ENCODE data around the gene IFT122. TPM values are rescaled to one million over a fixed set of nuclear protein-coding genes. Genes with fewer than 3 reads are reported as not detected.

IFT122 gene
- total and polyA plus RNA-seq, 2 experiments from 2014 or later, result 10.2 to 38.8 TPM

DNA sequence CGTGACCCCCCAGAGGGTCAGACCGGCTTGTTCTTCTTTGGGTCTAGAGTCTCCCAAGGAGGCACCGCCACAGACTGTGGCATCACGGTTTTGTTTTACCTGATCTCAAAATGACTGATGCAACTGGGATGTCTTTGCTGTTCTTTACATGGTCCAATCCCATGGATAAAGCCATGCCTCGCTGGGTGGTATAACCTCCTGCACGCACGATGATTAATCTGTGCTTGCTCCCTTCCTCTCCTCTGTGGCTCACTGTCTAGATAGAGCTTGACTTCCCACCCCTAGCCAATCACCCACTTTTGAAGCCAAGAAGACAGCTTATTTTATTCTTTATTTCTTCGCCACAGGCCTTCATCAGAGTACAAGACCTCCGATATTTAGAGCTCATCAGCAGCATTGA lies 51.8 kb downstream of the IFT122 start:
- peaks cover 28% of the 10 kb centered on the region for H3K4me1 Mint-ChIP-seq
- ATAC-seq, result no peak
- no peak overlapping the region for H3K4me3 Mint-ChIP-seq
- Histone ChIP-seq H3K4me2 (no peak overlapping the region), H3F3A (replicated peaks; ENCODE audit: low read depth) (no peaks in the 10 kb centered on the region), H3K9me2 (ENCODE audit: insufficient read depth) (no peaks in the 10 kb centered on the region), H3K27me3 (ENCODE audit: insufficient read depth) (no peaks in the 10 kb centered on the region), H2AFZ (no peak overlapping the region), H3K4me1 (ENCODE audit: insufficient read depth) (peaks cover 14% of the 10 kb centered on the region), H3K36me3 (ENCODE audit: insufficient read depth) (no peaks in the 10 kb centered on the region), H3K4me3 (no peak overlapping the region), H4K20me1 (replicated peaks; ENCODE audit: insufficient read depth) (no peaks in the 10 kb centered on the region), H3K27ac (ENCODE audit: low read depth) (no peak overlapping the region), H3K79me2 (replicated peaks; ENCODE audit: insufficient read depth) (no peaks in the 10 kb centered on the region)
- no peak overlapping the region; the same call in 1 of the 2 replicates for H3K27ac Mint-ChIP-seq
- no peak for DNase-seq (ENCODE audit: low spot score)
- peaks cover 15% of the 10 kb centered on the region for H3K27me3 Mint-ChIP-seq (ENCODE audit: insufficient read depth, low read depth, poor library complexity)
- peaks cover 8% of the 10 kb centered on the region for H3K36me3 Mint-ChIP-seq (ENCODE audit: low read depth)
- TF ChIP-seq NANOG (IDR thresholded peaks at IDR 0.05; ENCODE audit: borderline replicate concordance), result no peak
- no peak for TF ChIP-seq CREB1 (CRISPR knock-in tag; IDR thresholded peaks at IDR 0.05; ENCODE audit: low read depth)
- TF ChIP-seq CTCF (conservative IDR thresholded peaks at IDR 0.05; ENCODE audit: low read depth in 2 of 2), result no peak
- TF ChIP-seq JUNB (IDR thresholded peaks at IDR 0.05; ENCODE audit: unreplicated experiment), result no peak
- TF ChIP-seq POLR2AphosphoS5 (IDR thresholded peaks at IDR 0.05; ENCODE audit: low read depth), result no peak
- TF ChIP-seq EZH2 (IDR thresholded peaks at IDR 0.05; ENCODE audit: low read depth, unreplicated experiment), result no peak
- TF ChIP-seq, protein P1, sequence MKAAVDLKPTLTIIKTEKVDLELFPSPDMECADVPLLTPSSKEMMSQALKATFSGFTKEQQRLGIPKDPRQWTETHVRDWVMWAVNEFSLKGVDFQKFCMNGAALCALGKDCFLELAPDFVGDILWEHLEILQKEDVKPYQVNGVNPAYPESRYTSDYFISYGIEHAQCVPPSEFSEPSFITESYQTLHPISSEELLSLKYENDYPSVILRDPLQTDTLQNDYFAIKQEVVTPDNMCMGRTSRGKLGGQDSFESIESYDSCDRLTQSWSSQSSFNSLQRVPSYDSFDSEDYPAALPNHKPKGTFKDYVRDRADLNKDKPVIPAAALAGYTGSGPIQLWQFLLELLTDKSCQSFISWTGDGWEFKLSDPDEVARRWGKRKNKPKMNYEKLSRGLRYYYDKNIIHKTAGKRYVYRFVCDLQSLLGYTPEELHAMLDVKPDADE (IDR thresholded peaks at IDR 0.05), result no peak
- TF ChIP-seq, protein P2, sequence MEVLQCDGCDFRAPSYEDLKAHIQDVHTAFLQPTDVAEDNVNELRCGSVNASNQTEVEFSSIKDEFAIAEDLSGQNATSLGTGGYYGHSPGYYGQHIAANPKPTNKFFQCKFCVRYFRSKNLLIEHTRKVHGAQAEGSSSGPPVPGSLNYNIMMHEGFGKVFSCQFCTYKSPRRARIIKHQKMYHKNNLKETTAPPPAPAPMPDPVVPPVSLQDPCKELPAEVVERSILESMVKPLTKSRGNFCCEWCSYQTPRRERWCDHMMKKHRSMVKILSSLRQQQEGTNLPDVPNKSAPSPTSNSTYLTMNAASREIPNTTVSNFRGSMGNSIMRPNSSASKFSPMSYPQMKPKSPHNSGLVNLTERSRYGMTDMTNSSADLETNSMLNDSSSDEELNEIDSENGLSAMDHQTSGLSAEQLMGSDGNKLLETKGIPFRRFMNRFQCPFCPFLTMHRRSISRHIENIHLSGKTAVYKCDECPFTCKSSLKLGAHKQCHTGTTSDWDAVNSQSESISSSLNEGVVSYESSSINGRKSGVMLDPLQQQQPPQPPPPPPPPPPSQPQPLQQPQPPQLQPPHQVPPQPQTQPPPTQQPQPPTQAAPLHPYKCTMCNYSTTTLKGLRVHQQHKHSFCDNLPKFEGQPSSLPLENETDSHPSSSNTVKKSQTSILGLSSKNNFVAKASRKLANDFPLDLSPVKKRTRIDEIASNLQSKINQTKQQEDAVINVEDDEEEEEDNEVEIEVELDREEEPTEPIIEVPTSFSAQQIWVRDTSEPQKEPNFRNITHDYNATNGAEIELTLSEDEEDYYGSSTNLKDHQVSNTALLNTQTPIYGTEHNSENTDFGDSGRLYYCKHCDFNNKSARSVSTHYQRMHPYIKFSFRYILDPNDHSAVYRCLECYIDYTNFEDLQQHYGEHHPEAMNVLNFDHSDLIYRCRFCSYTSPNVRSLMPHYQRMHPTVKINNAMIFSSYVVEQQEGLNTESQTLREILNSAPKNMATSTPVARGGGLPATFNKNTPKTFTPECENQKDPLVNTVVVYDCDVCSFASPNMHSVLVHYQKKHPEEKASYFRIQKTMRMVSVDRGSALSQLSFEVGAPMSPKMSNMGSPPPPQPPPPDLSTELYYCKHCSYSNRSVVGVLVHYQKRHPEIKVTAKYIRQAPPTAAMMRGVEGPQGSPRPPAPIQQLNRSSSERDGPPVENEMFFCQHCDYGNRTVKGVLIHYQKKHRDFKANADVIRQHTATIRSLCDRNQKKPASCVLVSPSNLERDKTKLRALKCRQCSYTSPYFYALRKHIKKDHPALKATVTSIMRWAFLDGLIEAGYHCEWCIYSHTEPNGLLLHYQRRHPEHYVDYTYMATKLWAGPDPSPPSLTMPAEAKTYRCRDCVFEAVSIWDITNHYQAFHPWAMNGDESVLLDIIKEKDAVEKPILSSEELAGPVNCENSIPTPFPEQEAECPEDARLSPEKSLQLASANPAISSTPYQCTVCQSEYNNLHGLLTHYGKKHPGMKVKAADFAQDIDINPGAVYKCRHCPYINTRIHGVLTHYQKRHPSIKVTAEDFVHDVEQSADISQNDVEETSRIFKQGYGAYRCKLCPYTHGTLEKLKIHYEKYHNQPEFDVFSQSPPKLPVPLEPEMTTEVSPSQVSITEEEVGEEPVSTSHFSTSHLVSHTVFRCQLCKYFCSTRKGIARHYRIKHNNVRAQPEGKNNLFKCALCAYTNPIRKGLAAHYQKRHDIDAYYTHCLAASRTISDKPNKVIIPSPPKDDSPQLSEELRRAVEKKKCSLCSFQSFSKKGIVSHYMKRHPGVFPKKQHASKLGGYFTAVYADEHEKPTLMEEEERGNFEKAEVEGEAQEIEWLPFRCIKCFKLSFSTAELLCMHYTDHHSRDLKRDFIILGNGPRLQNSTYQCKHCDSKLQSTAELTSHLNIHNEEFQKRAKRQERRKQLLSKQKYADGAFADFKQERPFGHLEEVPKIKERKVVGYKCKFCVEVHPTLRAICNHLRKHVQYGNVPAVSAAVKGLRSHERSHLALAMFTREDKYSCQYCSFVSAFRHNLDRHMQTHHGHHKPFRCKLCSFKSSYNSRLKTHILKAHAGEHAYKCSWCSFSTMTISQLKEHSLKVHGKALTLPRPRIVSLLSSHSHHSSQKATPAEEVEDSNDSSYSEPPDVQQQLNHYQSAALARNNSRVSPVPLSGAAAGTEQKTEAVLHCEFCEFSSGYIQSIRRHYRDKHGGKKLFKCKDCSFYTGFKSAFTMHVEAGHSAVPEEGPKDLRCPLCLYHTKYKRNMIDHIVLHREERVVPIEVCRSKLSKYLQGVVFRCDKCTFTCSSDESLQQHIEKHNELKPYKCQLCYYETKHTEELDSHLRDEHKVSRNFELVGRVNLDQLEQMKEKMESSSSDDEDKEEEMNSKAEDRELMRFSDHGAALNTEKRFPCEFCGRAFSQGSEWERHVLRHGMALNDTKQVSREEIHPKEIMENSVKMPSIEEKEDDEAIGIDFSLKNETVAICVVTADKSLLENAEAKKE (CRISPR knock-in tag; IDR thresholded peaks at IDR 0.05), result no peak
- no peak for TF ChIP-seq EZH2phosphoT487 (IDR thresholded peaks at IDR 0.05; ENCODE audit: unreplicated experiment)
- TF ChIP-seq ZNF114 (CRISPR knock-in tag; IDR thresholded peaks at IDR 0.05), result no peak
- no peaks in the 10 kb centered on the region for H3K9me3 Mint-ChIP-seq
